Stimulated activated CD8-positive, alpha-beta memory T cell treated with anti-CD3 and anti-CD28 coated beads, Interleukin-12 subunit alpha, Interleukin-12 subunit beta, amount 100 ng/mL, for 24 hours (primary cell): Measurements from ENCODE around the gene KIF18B.
"Not testable (repeated sequence)": the region's sequence is repeated elsewhere in the genome, so short reads cannot be mapped to it uniquely, and the experiment has no call there.

Source experiments
- DNase-seq: peaks from one replicate; pipeline ENCODE4 v3.0.0-alpha.2; 2020; ENCODE audit errors: extremely low read depth

KIF18B gene

GRCh38 chr17:44969144-44969780, 21.7 kb upstream of the KIF18B start:
- no peak for DNase-seq

GRCh38 chr17:44968225-44969143, 20.9 kb upstream of the KIF18B start, which contains the start of gene C1QL1:
C1QL1 (minus strand) TSS chr17:44968303; CDS start chr17:44968048, 255 bp downstream.
- DNase-seq: peak; percentile 70

GRCh38 chr17:44967907-44968224, 20.3 kb upstream of the KIF18B start:
- no peak for DNase-seq

- DNase-seq: no peak
Observed at GRCh38 chr17:44967026-44967906, 19.7 kb upstream of the KIF18B start.

- no peak for DNase-seq
Observed at GRCh38 chr17:44966348-44967025, 18.9 kb upstream of the KIF18B start.

GRCh38 chr17:44965481-44966234, 18.1 kb upstream of the KIF18B start:
- no peak for DNase-seq

GRCh38 chr17:44961921-44962350, 14.4 kb upstream of the KIF18B start:
- no peak for DNase-seq

GRCh38 chr17:44960691-44961090, 13.1 kb upstream of the KIF18B start:
- no peak for DNase-seq

GRCh38 chr17:44959821-44960531, 12.4 kb upstream of the KIF18B start:
- DNase-seq: no peak

- no peak for DNase-seq
Observed at GRCh38 chr17:44956998-44957981, 9.7 kb upstream of the KIF18B start.

GRCh38 chr17:44955674-44956425, 8.3 kb upstream of the KIF18B start:
- no peak for DNase-seq

- no peak for DNase-seq
Observed at GRCh38 chr17:44952946-44953475, 5.4 kb upstream of the KIF18B start.

GRCh38 chr17:44948315-44948795, 782 bp upstream of the KIF18B start:
- DNase-seq: no peak

GRCh38 chr17:44945652-44946051, 1.9 kb downstream of the KIF18B start:
- DNase-seq: not testable (repeated sequence)

- no peak for DNase-seq
Observed at GRCh38 chr17:44942456-44942855, 5.1 kb downstream of the KIF18B start.

- DNase-seq: no peak
Observed at GRCh38 chr17:44941712-44942331, 5.8 kb downstream of the KIF18B start.

- no peak for DNase-seq
Observed at GRCh38 chr17:44940768-44941167, 6.8 kb downstream of the KIF18B start.
